IMR-90 (cell line): Measurements from ENCODE around the gene CPNE1. TPM values are rescaled to one million over a fixed set of nuclear protein-coding genes. Genes with fewer than 3 reads are reported as not detected.

Experiments
- ATAC-seq: fragments of 200-7000 bp; cut with Tn5 transposase; 2 replicates; pipeline ENCODE4 v1.9.1; 2020; ENCODE audit warnings: low read depth, mild to moderate bottlenecking, moderate library complexity
- BruUV-seq: library from RNA; stranded (reverse); fragments of 400-500 nt; replicated peaks from 2 replicates; lab custom pipeline; 2021; lab: Mats Ljungman, UMichigan
- CTCF ChIA-PET: fragments of 300-600 bp; formaldehyde crosslinking; extraction: SDS; loops from one replicate; lab custom pipeline; 2021; ENCODE audit warnings: antibody characterized with exemption; lab: Yijun Ruan, JAX
- POLR2A ChIA-PET: fragments of 300-600 bp; sonication (Branson Sonifier 250); formaldehyde crosslinking; loops from one replicate; lab custom pipeline; 2022; ENCODE audit warnings: antibody characterized with exemption; ENCODE audit not compliant: unreplicated experiment; lab: Charles Lee
- DNase-seq: peaks from one replicate; pipeline ENCODE4 v3.0.0; 2013
- H2AFZ ChIP-seq: replicated peaks from 2 replicates; pipeline ENCODE3; 2013; ENCODE audit warnings: low read length, mild to moderate bottlenecking; ENCODE audit not compliant: poor library complexity
- H2AK5ac ChIP-seq: 2 replicates; pipeline ENCODE4 v1.6.1; 2013; ENCODE audit warnings: low read depth, low read length, inconsistent platforms
- H2AK9ac ChIP-seq: replicated peaks from 2 replicates; pipeline ENCODE3; 2013; ENCODE audit warnings: mild to moderate bottlenecking, low read depth, low read length, moderate library complexity; ENCODE audit not compliant: poor library complexity
- H2BK120ac ChIP-seq: 2 replicates; pipeline ENCODE4 v1.6.1; 2013; ENCODE audit warnings: low read depth, low read length, inconsistent platforms
- H2BK15ac ChIP-seq: 3 replicates; pipeline ENCODE4 v1.6.1; 2013; ENCODE audit warnings: low read depth, low read length, inconsistent platforms
- H2BK20ac ChIP-seq: 2 replicates; pipeline ENCODE4 v1.6.1; 2013; ENCODE audit warnings: low read depth, mild to moderate bottlenecking, inconsistent platforms, low read length, moderate library complexity
- H2BK5ac ChIP-seq: 2 replicates; pipeline ENCODE4 v1.6.1; 2013; ENCODE audit warnings: mild to moderate bottlenecking, low read depth, low read length, inconsistent platforms; ENCODE audit not compliant: poor library complexity, severe bottlenecking
- H3K14ac ChIP-seq: replicated peaks from 2 replicates; pipeline ENCODE4 v1.6.1; 2013; ENCODE audit warnings: low read depth, low read length, inconsistent platforms
- H3K18ac ChIP-seq: 2 replicates; pipeline ENCODE4 v1.6.1; 2013; ENCODE audit warnings: low read depth, low read length, control low read depth
- H3K23ac ChIP-seq: 2 replicates; pipeline ENCODE4 v1.6.1; 2013; ENCODE audit warnings: low read depth, low read length, inconsistent platforms
- H3K27ac ChIP-seq: 2 replicates; pipeline ENCODE4 v1.5.1; 2013; ENCODE audit warnings: mild to moderate bottlenecking, control low read depth, low read length; ENCODE audit not compliant: insufficient read depth
- H3K27me3 ChIP-seq: 2 replicates; pipeline ENCODE4 v1.6.1; 2013; ENCODE audit warnings: low read length; ENCODE audit not compliant: control insufficient read depth, insufficient read depth
- H3K36me3 ChIP-seq: 2 replicates; pipeline ENCODE4 v1.6.1; 2013; ENCODE audit warnings: low read length, mixed read lengths; ENCODE audit not compliant: control insufficient read depth, insufficient read depth
- H3K4ac ChIP-seq: 2 replicates; pipeline ENCODE4 v1.6.1; 2013; ENCODE audit warnings: low read depth, low read length, inconsistent platforms
- H3K4me1 ChIP-seq: 2 replicates; pipeline ENCODE4 v1.6.1; 2013; ENCODE audit warnings: low read length, mixed read lengths; ENCODE audit not compliant: control insufficient read depth, insufficient read depth
- H3K4me2 ChIP-seq: 2 replicates; pipeline ENCODE4 v1.6.1; 2013; ENCODE audit warnings: low read depth, mild to moderate bottlenecking, control low read depth, low read length, moderate library complexity
- H3K4me3 ChIP-seq: 2 replicates; pipeline ENCODE4 v1.5.1; 2013; ENCODE audit warnings: low read depth, mild to moderate bottlenecking, control low read depth, low read length, moderate library complexity; ENCODE audit not compliant: insufficient read depth
- H3K56ac ChIP-seq: 2 replicates; pipeline ENCODE4 v1.6.1; 2013; ENCODE audit warnings: low read length, inconsistent platforms; ENCODE audit not compliant: insufficient read depth; ENCODE audit errors: extremely low read depth
- H3K79me1 ChIP-seq, 2 experiments: 2 replicates each; pipeline ENCODE4 v1.6.1; 2013; ENCODE audit warnings: low read length in 2 of 2, inconsistent platforms in 1 of 2, low read depth in 1 of 2
- H3K9ac ChIP-seq: 2 replicates; pipeline ENCODE4 v1.6.1; 2013; ENCODE audit warnings: low read depth, low read length, control low read depth
- H3K9me1 ChIP-seq: 2 replicates; pipeline ENCODE4 v1.6.1; 2013; ENCODE audit warnings: low read length, inconsistent platforms; ENCODE audit not compliant: insufficient read depth
- H3K9me3 ChIP-seq: 2 replicates; pipeline ENCODE4 v1.6.1; 2013; ENCODE audit warnings: low read length; ENCODE audit not compliant: control insufficient read depth, insufficient read depth
- H4K20me1 ChIP-seq: 2 replicates; pipeline ENCODE4 v1.6.1; 2013; ENCODE audit warnings: low read length, inconsistent platforms; ENCODE audit not compliant: insufficient read depth
- H4K5ac ChIP-seq: 2 replicates; pipeline ENCODE4 v1.6.1; 2013; ENCODE audit warnings: mild to moderate bottlenecking, low read depth, low read length, control low read depth
- H4K8ac ChIP-seq, 2 experiments: 2 replicates each; pipeline ENCODE4 v1.6.1; 2013; ENCODE audit warnings: low read depth in 2 of 2, low read length in 2 of 2, control low read depth in 1 of 2, inconsistent platforms in 1 of 2
- H4K91ac ChIP-seq: 2 replicates; pipeline ENCODE4 v1.6.1; 2013; ENCODE audit warnings: low read depth, low read length, inconsistent platforms; ENCODE audit not compliant: insufficient read depth
- BHLHE40 ChIP-seq: fragments of 150-350 bp; IDR thresholded peaks from 2 replicates; pipeline ENCODE4 v1.6.1; 2016; ENCODE audit warnings: mild to moderate bottlenecking, low read depth, low read length
- CEBPB ChIP-seq: IDR thresholded peaks from 2 replicates; pipeline ENCODE4 v1.6.1; 2012; ENCODE audit warnings: low read depth, low read length, improper control_type of control experiment
- CHD1 ChIP-seq: IDR thresholded peaks from 2 replicates; pipeline ENCODE4 v1.6.1; 2012; ENCODE audit warnings: low read depth, low read length, improper control_type of control experiment
- CTCF ChIP-seq: conservative IDR thresholded peaks from 2 replicates; pipeline ENCODE4 v1.5.1; 2012; ENCODE audit warnings: mild to moderate bottlenecking, low read depth, low read length, improper control_type of control experiment
- ELK1 ChIP-seq: fragments of 150-350 bp; IDR thresholded peaks from 2 replicates; pipeline ENCODE4 v1.6.1; 2016; ENCODE audit warnings: low read depth, mild to moderate bottlenecking, low read length, moderate library complexity, borderline replicate concordance
- MAFK ChIP-seq: IDR thresholded peaks from 2 replicates; pipeline ENCODE4 v1.6.1; 2012; ENCODE audit warnings: low read depth, low read length, improper control_type of control experiment
- MAZ ChIP-seq: IDR thresholded peaks from 2 replicates; pipeline ENCODE4 v1.6.1; 2012; ENCODE audit warnings: low read depth, mild to moderate bottlenecking, low read length, improper control_type of control experiment, moderate library complexity, borderline replicate concordance
- NFE2L2 ChIP-seq: fragments of 150-350 bp; IDR thresholded peaks from 2 replicates; pipeline ENCODE4 v1.6.1; 2016; ENCODE audit warnings: low read depth, mild to moderate bottlenecking, low read length
- POLR2A ChIP-seq: IDR thresholded peaks from 2 replicates; pipeline ENCODE4 v1.6.1; 2012; ENCODE audit warnings: mild to moderate bottlenecking, low read depth, low read length
- RAD21 ChIP-seq: IDR thresholded peaks from 2 replicates; pipeline ENCODE4 v1.6.1; 2012; ENCODE audit warnings: low read length, improper control_type of control experiment
- RCOR1 ChIP-seq: IDR thresholded peaks from 2 replicates; pipeline ENCODE4 v1.6.1; 2012; ENCODE audit warnings: mild to moderate bottlenecking, low read length, improper control_type of control experiment; ENCODE audit not compliant: insufficient replicate concordance
- RFX5 ChIP-seq: IDR thresholded peaks from 2 replicates; pipeline ENCODE4 v1.8.0; 2012; ENCODE audit warnings: low read depth, mild to moderate bottlenecking, low read length, moderate library complexity
- SMC3 ChIP-seq: fragments of 150-350 bp; IDR thresholded peaks from 2 replicates; pipeline ENCODE4 v1.6.1; 2016; ENCODE audit warnings: low read depth, mild to moderate bottlenecking, antibody characterized with exemption, low read length, moderate library complexity
- USF2 ChIP-seq: fragments of 150-350 bp; IDR thresholded peaks from 2 replicates; pipeline ENCODE4 v1.6.1; 2017; ENCODE audit warnings: mild to moderate bottlenecking, antibody characterized with exemption, low read length, low read depth
- WGBS, 2 experiments: methylation state at CpG; one replicate each; pipeline versions ENCODE4 v1.1.5 to v1.1.7; 2013; ENCODE audit warnings: missing lambda C conversion rate in 2 of 2; ENCODE audit not compliant: insufficient read length in 1 of 2; ENCODE audit errors: extremely low coverage in 2 of 2; 5-methylcytosine and 5-hydroxymethylcytosine counted together
- dilution Hi-C: fragments of 300-500 bp; cut with HindIII; formaldehyde crosslinking; loops from one replicate; pipeline ENCODE4 v1.14.3; 2018; ENCODE audit warnings: low sequenced_read_pairs; ENCODE audit not compliant: unreplicated experiment
- in situ Hi-C: fragments of 300-500 bp; cut with MboI; formaldehyde crosslinking; loops from 3 replicates; pipeline ENCODE4 v1.14.3; 2019; ENCODE audit warnings: low sequenced_read_pairs, inconsistent platforms, mixed read lengths
- intact Hi-C: fragments of 100-400 bp; cut with micrococcal nuclease; formaldehyde crosslinking; loops from 2 replicates; pipeline ENCODE4 v1.10.0; 2022
- polyA plus RNA-seq, 3 experiments: library from polyadenylated mRNA; depleted of rRNA; stranded (reverse); fragments of >200 nt; gene quantifications; 2 replicates each; pipeline ENCODE4 v1.2.3, GENCODE V29; 2012; ENCODE audit warnings: low replicate concordance in 1 of 3
- total RNA-seq: library from RNA; depleted of rRNA; stranded (reverse); fragments of >200 nt; gene quantifications from 2 replicates; pipeline ENCODE4 v1.2.3, GENCODE V29; 2012

The CPNE1 gene
- total and polyA plus RNA-seq, 2 of the 4 experiments (the other 2 are of a cell fraction) = 163 to 165 TPM

DNA sequence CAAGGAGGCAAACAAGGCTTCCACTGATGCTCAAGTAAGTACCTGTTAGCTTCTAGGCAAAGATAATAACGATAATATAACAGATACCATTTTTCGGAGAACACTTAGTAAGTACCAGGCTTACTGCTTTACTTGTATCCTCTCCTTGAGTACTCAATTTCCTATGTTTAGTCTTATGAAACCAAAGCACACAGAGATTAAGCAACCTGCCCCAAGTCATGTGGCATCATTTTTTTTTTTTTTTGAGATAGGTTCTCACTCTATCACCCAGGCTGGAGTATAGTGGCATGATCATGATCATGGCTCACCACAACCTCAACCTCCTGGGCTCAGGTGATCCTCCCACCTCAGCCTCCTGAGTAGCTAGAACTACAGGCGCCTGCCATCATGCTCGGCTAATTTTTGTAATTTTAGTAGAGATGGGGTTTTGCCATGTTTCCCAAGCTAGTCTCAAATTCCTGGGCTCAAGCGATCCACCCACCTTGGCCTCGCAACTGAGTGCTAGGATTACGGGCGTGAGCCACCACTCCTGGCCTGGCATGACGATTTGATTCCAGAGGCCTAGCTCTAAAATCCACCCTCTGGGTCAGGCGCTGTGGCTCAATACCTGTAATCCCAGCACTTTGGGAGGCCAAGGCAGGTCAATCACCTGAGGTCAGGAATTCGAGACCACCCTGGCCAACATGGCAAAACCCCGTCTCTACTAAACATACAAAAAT, 35.1 kb downstream of the CPNE1 start (continued):
- no peak for TF ChIP-seq SMC3

- Histone ChIP-seq H4K20me1 (peaks cover 14% of the 10 kb centered on the region), H3K4me3 (no peak overlapping the region), H3K9me3 (no peaks in the 10 kb centered on the region), H3K4me1 (no peaks in the 10 kb centered on the region; the same call in 1 of the 2 replicates), H2AK5ac (no peak overlapping the region), H2BK15ac (no peak overlapping the region), H3K4me2 (no peak overlapping the region), H3K9ac (no peak overlapping the region), H2BK120ac (no peak overlapping the region), H4K5ac (no peak overlapping the region), H3K18ac (no peak overlapping the region), H4K91ac (no peak overlapping the region), H3K56ac (no peak overlapping the region), H2AK9ac (peak overlapping the region; percentile 44), H2BK20ac (no peak overlapping the region), H4K8ac (no peak overlapping the region), H3K27ac (no peak overlapping the region), H3K4ac (no peak overlapping the region), H3K36me3 (peaks cover 47% of the 10 kb centered on the region), H2AFZ (no peak overlapping the region), H3K23ac (no peak overlapping the region), H3K9me1 (peaks cover 13% of the 10 kb centered on the region), H3K27me3 (no peaks in the 10 kb centered on the region), H2BK5ac (no peak overlapping the region), H3K14ac (no peak overlapping the region), H3K79me1 (peaks cover 11 to 33% of the 10 kb centered on the region in 2 experiments)
- in situ Hi-C loops (no loop called here), dilution Hi-C loops (no loop called here), intact Hi-C loops (no loop called here)
- CTCF ChIA-PET = no interaction called here
- no TSS peak for BruUV-seq
- DNase-seq (no peak), ATAC-seq (no peak)
- no CpG with 5 or more reads among the region's 8 CpGs for WGBS, 2 experiments
- POLR2A ChIA-PET = no interaction called here
- TF ChIP-seq CHD1 (no peak), MAZ (no peak), BHLHE40 (no peak), CTCF (no peak), RAD21 (no peak), POLR2A (no peak), RFX5 (no peak), MAFK (no peak), ELK1 (no peak), USF2 (no peak), RCOR1 (no peak), NFE2L2 (no peak), CEBPB (no peak)
Observed at GRCh38 chr20:35627121-35627520, 37.6 kb downstream of the CPNE1 start.
